HG03045 (cell line): ENCODE measurements around the gene CYFIP1.

ENCODE experiments used
- ATAC-seq: cut with Tn5 transposase; IDR thresholded peaks from one replicate; pipeline ENCODE4 v1.9.1; 2021; ENCODE audit warnings: mild to moderate bottlenecking, moderate library complexity; ENCODE audit not compliant: unreplicated experiment

CYFIP1 gene

GRCh38 chr15:22891426-22892210 is 88.5 kb downstream of the CYFIP1 start:
- no peak for ATAC-seq

DNA sequence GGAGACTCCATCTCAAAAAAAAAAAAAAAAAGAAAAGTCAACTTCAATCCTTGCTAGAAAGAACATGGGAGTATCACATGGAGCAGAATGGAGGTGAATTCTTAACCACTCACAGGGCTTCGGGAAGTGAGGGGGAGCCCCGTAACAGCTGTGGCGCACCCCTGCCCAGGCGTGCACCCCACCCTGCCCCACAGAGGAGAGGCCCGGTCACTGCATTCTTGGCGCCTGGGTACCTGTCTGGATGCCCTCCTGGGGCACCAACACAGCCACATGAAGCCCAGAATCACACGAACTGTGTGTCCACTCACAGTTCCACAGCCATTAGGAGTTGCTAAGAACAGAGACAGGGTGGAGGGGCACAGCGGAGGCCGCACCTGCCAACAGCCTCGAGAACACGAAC is 89.9 kb downstream of the CYFIP1 start:
- ATAC-seq: no peak

DNA sequence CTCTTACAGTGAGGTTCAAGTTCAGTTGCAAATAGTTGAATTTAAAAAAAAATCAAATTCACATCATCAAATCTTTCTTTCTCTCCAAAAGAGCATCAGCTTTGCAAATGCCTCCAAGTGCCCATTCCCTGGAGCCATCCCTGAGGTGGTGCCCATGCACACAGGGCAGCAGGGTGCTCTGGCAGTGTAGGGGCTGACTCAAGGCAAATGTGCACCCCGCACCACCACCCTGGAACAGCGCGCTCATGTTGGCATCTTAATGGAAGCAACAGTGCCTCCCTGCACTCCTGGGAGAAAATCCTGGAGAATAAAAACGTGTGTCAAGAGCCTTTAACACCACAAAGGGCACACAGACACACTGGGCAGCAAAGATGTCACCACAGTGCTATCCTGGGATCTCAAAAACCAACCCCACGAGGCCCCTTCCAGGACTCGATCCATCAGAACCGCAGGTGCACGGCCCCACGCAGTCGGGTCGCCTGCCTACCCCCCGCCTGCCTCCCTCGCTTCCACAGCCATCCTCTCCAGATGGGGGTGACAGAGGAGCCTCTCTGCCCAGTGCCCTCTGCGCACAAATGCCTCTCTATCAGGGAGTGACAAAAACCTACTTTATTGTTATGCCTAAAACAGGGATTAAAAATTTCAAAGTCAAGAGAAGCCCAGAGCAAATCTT is 90.9 kb downstream of the CYFIP1 start:
- ATAC-seq: no peak

DNA sequence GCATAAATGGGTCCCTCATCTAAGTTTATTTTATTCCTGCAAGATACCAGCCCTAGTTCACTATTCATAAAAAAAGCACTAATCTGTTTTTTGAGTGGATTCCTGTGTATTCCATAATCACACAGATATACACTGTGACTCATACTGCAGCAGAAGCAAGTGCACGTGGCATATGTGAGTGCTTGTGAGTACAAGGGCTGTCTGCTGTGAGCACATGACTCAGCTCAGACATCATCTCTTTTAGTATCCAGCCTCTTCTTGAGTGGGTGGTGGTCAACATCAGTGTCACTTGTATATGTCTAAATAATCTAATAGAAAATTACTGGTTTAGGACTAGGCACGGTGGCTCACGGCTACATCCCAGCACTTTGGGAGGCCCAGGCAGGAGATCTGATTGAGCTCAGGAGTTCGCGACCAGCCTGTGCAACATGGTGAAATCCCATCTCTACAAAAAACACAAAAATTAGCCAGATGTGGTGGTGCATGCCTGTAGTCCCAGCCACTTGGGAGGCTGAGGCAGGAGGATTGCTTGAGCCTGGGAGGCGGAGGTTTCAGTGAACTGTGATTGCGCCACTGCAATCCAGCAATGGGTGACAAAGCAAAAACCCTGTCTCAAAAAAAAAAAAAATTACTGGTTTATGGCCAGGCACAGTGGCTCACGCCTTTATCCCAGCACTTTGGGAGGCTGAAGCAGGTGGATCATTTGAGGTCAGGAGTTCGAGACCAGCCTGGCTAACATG is 91.9 kb downstream of the CYFIP1 start:
- no peak for ATAC-seq

GRCh38 chr15:22887157-22887951 is 92.8 kb downstream of the CYFIP1 start:
- no peak for ATAC-seq

DNA sequence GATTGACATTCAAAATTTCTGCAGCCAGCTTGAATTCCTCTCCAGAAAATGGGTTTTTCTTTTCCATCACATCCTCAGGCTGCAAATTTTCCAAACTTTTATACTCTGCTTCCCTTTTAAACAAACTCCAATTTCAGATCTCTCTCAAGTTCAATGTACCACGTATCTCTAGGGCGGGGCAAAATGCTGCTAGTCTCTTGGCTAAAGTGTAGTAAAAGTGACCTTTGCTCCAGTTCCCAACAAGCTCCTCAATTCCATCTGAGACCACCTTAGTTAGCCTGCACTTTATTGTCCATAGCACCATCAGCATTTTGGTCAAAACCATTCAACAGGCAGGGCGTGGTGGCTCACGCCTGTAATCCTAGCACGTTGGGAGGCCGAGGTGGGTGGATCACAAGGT is 95.0 kb downstream of the CYFIP1 start:
- ATAC-seq: no peak

DNA sequence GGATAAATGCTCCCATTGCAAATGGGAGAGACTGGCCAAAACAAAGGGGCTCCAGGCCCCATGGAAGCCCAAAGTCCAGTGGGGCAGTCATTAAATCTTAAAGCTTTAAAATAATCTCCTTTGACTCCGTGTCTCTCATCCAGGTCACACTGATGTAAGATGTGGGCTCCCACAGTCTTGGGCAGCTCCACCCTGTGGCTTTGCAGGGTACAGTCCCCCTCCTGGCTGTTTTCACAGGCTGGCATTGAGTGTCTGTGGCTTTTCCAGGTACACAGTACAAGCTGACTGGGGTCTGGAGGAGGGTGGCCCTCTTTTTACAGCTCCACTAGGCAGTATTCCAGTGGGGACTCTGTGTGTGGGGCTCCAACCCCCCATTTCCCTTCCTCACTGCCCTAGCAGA is 95.8 kb downstream of the CYFIP1 start:
- no peak for ATAC-seq

GRCh38 chr15:22883196-22883595 is 97.0 kb downstream of the CYFIP1 start:
- ATAC-seq: no peak

DNA sequence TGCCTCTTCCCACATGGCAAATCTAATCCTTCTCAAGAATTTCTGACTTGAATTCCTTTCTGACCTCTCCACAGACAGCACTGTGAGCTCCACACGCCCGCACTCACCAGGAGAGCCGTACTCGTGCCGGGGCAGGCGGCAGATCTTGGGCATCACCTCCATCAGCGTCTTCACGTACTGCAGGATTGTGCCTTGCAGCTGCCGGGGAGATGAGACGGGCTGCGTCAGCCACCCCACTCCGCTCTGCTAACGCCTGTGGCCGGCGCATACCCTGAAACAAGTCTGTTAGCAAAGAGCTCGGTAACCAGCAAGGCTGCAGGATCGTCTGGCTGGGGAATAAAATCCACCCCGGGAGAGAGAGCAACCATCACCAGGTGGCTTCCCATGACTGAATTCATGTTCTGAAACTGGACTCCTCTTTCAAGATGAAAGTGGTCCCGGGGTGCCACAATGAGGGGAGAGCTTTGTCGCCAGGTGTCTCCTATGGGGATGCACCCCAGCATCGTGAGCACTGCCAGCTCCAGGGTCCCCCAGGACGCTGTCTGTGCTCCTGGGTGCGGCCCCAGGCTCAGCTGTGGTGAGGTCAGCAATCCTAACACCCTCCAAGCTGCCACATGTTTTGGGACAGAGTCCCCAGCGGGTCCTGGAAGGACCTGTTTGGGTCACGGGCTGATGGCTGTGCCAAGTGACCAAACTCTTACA is 98.3 kb downstream of the CYFIP1 start:
- ATAC-seq: no peak

DNA sequence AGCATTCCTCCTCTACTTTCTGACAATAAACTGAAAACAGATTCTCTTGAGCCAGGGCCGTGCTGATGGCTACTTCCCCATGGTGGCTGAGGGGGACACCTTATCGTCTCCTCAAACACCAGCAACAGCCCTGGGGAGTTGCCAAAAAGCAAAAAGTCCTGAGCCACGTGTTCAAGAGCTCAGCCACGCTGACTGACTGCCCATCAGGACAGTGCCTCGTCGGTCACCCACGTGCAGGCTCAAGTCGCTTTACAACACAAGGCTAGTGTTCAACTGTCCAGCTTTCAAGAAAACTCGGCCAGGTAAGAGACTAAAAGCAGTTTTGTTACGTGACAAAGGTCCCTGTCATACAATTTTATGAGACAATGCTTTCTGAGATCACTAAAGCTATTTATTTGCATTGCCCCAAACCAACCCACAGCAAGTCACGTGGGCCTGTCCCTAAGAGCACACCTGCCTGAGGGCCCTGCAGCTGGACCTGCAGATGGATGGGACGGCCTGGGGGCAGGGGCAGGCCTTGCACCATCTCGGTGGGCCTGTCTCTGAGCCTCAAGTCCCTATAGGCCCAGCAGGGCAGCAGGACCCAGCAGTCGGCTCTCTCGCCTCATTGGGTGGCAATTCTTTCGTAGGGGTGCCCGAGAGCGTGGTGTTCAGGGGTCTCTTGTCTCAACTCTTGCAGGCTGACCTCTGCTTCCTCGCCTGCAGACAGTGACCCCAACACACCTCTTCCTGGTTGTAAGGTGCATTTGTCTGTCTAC is 99.0 kb downstream of the CYFIP1 start:
- ATAC-seq: no peak

- ATAC-seq: no peak
Measured at GRCh38 chr15:22880068-22880980, 99.8 kb downstream of the CYFIP1 start.

DNA sequence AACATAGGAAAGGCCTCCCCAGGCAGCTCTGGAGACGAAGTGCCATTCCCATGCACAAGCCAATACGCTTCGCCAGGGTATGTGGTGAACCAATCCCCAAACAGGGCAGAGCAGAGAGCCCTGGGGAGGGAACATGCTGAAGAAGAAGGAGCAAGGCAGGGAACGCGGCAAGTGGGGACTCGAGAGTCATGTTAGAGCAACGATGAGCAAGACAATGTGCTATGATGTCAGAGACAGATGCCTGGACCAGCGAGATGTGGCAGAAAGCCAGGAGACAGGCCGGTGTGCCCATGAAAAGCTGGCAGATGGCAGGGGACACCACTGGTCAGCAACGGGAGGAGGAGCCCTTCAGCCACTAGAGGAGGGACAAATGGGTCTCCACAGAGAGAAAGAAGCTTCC is 102.1 kb downstream of the CYFIP1 start:
- ATAC-seq: no peak

DNA sequence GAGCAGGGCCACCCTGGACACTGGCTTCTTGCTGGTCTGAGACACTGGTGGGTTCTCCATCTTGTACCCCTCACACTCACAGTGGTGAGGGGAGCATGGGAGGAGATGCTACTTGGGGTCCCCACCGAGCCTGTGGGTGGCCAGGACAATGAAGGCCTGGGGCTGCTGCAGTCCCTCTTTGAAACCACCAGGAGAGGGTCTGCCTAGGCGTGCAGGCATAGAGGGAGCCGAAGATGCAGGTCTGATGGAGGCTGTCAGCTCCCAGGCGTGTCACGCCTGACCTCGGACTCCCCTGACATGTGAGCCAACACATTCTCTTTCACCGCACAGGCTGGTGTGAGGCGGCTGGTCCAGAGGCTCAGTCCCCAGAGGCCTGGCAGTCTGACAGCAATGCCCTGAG is 102.6 kb downstream of the CYFIP1 start:
- ATAC-seq: no peak

- ATAC-seq: no peak
Measured at GRCh38 chr15:22877117-22877516, 103.1 kb downstream of the CYFIP1 start.

- no peak for ATAC-seq
Measured at GRCh38 chr15:22874966-22875365, 105.2 kb downstream of the CYFIP1 start.

DNA sequence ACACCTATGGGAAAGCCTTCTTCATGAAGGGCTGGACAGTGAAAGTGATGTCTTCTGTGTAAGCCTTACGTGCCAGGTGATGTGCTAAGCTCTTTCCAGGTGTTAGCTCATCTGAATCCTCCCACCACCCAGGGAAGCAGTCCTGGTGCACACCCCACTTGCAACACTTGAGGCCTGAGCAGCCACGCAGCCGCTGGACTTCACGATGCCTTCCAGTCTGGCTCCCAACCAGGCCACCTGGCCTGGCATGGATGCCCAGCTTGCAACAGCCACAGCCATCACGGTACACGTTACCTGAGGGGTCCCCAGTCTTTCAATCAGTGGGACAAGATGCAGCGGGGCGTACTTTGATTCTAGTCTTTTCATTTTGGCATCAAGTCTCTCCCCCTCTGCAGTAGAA is 105.9 kb downstream of the CYFIP1 start:
- ATAC-seq: no peak

DNA sequence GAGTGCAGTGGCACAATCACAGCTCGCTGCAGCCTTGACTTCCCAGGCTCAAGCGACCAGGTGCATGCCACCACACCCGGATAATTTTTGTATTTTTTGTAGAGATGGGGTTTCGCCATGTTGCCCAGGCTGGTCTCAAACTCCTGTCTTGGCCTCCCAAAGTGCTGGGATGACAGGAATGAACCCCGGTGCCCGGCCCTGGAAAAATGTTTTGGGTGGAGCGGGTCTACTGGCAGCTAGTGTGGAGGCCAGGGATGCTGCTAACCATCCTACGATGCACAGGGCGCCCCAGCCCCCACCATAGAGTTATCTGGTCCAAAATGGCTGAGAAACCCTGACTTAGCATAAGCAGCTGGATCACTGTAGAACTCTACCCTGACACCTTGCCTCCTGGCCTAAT is 106.3 kb downstream of the CYFIP1 start:
- no peak for ATAC-seq

DNA sequence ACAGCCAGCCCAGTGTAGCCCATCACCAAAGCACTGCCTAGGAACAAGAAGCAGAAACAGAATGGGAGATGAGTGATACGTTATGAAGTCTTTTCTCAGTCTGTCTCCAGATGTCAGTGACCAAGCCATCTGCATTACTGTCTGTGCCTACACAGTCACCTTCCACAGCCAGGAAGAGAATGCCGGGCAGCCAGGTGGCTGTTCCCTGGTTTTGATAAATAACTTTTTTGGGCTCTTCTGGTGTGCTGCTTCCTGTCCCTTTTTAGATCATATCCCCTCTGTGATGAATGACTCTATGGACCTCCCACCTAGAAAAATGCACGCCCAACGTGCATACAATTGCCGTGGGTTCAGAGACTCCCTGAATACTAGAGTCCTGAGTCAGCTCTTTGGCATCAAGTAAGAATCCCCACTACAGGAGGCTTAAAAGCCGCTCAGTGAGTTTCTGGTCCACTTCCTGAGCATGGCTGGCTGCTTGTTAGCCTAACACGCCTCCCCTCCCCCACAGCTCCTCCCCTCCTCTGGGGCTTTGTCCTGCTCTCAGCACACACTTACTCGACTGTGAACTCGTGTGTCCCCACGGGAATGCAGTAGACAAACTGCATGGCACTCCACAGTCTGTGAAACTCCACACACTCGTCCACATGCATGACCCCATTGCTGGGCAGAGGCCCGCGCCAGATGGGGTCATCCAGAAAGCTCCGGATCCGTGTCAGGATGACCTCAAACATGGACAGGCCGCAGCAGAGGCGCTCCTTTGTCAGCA is 107.0 kb downstream of the CYFIP1 start:
- ATAC-seq: no peak
